Activated B cell treated with CpG ODN at 0.5 μM for 24 hours (primary cell): ENCODE results near the gene SAMD8. TPM values are rescaled to one million over a fixed set of nuclear protein-coding genes. Genes with fewer than 3 reads are reported as not detected.

Experiments used
- ATAC-seq: fragments of 200-7000 bp; cut with Tn5 transposase; one replicate; pipeline ENCODE4 v1.10.0; 2021; ENCODE audit warnings: low read depth, mild to moderate bottlenecking, moderate library complexity
- CTCF ChIA-PET: fragments of 350-600 bp; sonication (Branson Sonifier 250); formaldehyde crosslinking; loops from one replicate; lab custom pipeline; 2021; ENCODE audit warnings: antibody characterized with exemption; lab: Charles Lee
- POLR2A ChIA-PET: fragments of 350-600 bp; sonication (Branson Sonifier 250); formaldehyde crosslinking; loops from one replicate; lab custom pipeline; 2021; ENCODE audit warnings: antibody characterized with exemption; lab: Charles Lee
- DNase-seq: peaks from one replicate; pipeline ENCODE4 v3.0.0; 2022
- H3K27ac Mint-ChIP-seq: one replicate; pipeline ENCODE4 v1.8.0; 2020; ENCODE audit warnings: mixed read lengths
- H3K27me3 Mint-ChIP-seq: one replicate; pipeline ENCODE4 v1.8.0; 2021; ENCODE audit warnings: mixed read lengths
- H3K36me3 Mint-ChIP-seq: one replicate; pipeline ENCODE4 v1.8.0; 2021; ENCODE audit warnings: low read depth, mixed read lengths
- H3K4me1 Mint-ChIP-seq: one replicate; pipeline ENCODE4 v1.8.0; 2021; ENCODE audit warnings: mixed read lengths
- H3K4me3 Mint-ChIP-seq: one replicate; pipeline ENCODE4 v1.8.0; 2020; ENCODE audit warnings: mild to moderate bottlenecking, mixed read lengths
- H3K9me3 Mint-ChIP-seq: one replicate; pipeline ENCODE4 v1.8.0; 2020; ENCODE audit warnings: mixed read lengths
- intact Hi-C: fragments of 100-400 bp; cut with micrococcal nuclease; formaldehyde crosslinking; loops from one replicate; pipeline ENCODE4 v1.15.1; 2024
- total RNA-seq: library from RNA; stranded (reverse); gene quantifications from 2 replicates; pipeline ENCODE4 v1.2.3, GENCODE V29; 2022
- TF ChIP-seq, protein P1 (sequence below): fragments of 200-600 bp; IDR thresholded peaks from one replicate; pipeline ENCODE4 v1.8.0; 2022; ENCODE audit warnings: antibody characterized with exemption, mild to moderate bottlenecking

Gene SAMD8
- total RNA-seq, 1 donor from 2014 or later: 29.1 TPM

DNA sequence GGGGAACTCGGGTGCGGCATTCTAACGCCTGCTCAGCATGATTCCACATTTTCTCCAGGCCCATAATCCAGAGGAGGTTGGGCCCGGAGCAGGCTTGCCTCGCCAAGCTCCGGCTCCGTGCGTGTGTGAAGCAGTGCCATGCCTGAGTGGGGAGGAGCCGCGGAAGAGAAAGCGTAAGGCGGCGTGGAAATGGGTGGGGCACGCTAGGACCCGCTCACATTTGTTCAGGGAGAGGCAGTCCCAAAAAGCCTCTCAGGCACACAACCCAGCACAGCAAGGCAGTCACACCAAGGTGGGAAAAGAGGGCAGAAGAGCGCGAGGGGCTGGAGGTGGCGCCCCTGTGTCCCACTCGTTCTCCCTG, 98.4 kb downstream of the SAMD8 start:
- peaks cover 36% of the 10 kb centered on the region for H3K36me3 Mint-ChIP-seq
- H3K9me3 Mint-ChIP-seq: no peaks in the 10 kb centered on the region
- H3K4me1 Mint-ChIP-seq: peaks cover 27% of the 10 kb centered on the region
- ATAC-seq (peak; percentile 61), DNase-seq (no peak)
- peak overlapping the region; percentile 99 for H3K4me3 Mint-ChIP-seq
- POLR2A ChIA-PET: interaction anchor here (0.6 to 3.6 kb wide), 16 partner anchors 9 to 1437 kb away, joined by 3 to 60 read pairs (median 5); partner anchors contain the start of genes COMTD1 and SAMD8
- no peaks in the 10 kb centered on the region for H3K27me3 Mint-ChIP-seq
- intact Hi-C loops: loop anchor here (1.0 to 5.0 kb wide), 9 partner anchors 20 to 1957 kb away; partner anchors contain the start of genes AP3M1, KAT6B, MRPS16 and SAMD8
- TF ChIP-seq, protein P1, sequence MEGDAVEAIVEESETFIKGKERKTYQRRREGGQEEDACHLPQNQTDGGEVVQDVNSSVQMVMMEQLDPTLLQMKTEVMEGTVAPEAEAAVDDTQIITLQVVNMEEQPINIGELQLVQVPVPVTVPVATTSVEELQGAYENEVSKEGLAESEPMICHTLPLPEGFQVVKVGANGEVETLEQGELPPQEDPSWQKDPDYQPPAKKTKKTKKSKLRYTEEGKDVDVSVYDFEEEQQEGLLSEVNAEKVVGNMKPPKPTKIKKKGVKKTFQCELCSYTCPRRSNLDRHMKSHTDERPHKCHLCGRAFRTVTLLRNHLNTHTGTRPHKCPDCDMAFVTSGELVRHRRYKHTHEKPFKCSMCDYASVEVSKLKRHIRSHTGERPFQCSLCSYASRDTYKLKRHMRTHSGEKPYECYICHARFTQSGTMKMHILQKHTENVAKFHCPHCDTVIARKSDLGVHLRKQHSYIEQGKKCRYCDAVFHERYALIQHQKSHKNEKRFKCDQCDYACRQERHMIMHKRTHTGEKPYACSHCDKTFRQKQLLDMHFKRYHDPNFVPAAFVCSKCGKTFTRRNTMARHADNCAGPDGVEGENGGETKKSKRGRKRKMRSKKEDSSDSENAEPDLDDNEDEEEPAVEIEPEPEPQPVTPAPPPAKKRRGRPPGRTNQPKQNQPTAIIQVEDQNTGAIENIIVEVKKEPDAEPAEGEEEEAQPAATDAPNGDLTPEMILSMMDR: no peak
- H3K27ac Mint-ChIP-seq: peak overlapping the region; percentile 100
- CTCF ChIA-PET: interaction anchor here (2.0 to 3.2 kb wide), 3 partner anchors 20 to 25 kb away, joined by 13 to 20 read pairs (median 17); partner anchors contain the start of gene COMTD1

DNA sequence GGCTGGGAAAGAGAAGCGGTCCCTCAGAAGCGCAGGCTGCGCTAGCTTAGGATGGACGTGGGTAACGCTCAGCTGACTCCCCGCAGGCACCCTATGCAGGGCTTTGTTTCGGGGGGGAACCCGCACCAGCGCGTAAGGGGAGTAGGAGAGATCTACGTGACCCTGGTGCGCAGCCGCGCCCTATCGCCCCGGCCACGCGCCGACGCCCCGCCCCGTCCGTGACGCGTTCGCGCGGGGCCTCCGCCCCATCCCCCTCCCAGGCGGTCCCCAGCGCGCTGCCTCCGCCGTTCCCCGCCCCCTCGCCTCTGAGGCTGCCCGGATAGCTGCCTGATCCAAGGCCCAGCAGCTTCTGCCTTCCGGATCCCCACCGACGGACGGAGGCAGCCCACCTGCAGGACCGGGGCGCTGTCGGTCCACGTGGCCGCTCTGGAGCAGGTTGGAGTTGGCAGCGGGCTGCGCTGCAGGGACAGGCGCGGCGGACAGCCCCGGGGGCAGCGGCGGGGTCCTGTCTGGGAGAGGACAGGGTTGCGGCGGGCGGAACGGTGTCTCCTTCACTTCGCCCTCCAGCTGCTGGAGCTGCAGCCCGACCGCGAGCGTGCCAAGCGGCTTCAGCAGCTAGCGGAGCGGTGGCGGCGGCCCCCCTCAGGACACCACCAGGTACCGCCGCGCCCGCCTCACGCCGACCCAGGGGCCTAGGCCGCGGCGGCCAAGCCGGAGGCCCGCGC, 99.0 kb downstream of the SAMD8 start, which contains the start of gene VDAC2:
Gene VDAC2, plus strand, starts transcription at position 515 of the 725 bp plus-strand sequence. CDS start 363 bp downstream, outside the sequence.
- ATAC-seq (peak; percentile 89), DNase-seq (peak; percentile 98)
- no peaks in the 10 kb centered on the region for H3K27me3 Mint-ChIP-seq
- ChIA-PET CTCF (interaction anchor here (1.1 to 3.2 kb wide), 5 partner anchors 10 to 26 kb away, joined by 3 to 20 read pairs (median 13); partner anchors contain the start of gene COMTD1), POLR2A (interaction anchor here (0.6 to 3.6 kb wide), 20 partner anchors 8 to 1438 kb away, joined by 3 to 60 read pairs (median 5); partner anchors contain the start of genes COMTD1 and SAMD8)
- H3K4me1 Mint-ChIP-seq: peaks cover 27% of the 10 kb centered on the region
- TF ChIP-seq, protein P1: no peak
- peaks cover 37% of the 10 kb centered on the region for H3K36me3 Mint-ChIP-seq
- intact Hi-C loops: loop anchor here (1.0 to 5.0 kb wide), 9 partner anchors 20 to 1958 kb away; partner anchors contain the start of genes AP3M1, KAT6B, MRPS16 and SAMD8
- no peaks in the 10 kb centered on the region for H3K9me3 Mint-ChIP-seq
- H3K4me3 Mint-ChIP-seq: peak within 1 kb of the TSS; percentile 99
- peak within 1 kb of the TSS; percentile 100 for H3K27ac Mint-ChIP-seq

DNA sequence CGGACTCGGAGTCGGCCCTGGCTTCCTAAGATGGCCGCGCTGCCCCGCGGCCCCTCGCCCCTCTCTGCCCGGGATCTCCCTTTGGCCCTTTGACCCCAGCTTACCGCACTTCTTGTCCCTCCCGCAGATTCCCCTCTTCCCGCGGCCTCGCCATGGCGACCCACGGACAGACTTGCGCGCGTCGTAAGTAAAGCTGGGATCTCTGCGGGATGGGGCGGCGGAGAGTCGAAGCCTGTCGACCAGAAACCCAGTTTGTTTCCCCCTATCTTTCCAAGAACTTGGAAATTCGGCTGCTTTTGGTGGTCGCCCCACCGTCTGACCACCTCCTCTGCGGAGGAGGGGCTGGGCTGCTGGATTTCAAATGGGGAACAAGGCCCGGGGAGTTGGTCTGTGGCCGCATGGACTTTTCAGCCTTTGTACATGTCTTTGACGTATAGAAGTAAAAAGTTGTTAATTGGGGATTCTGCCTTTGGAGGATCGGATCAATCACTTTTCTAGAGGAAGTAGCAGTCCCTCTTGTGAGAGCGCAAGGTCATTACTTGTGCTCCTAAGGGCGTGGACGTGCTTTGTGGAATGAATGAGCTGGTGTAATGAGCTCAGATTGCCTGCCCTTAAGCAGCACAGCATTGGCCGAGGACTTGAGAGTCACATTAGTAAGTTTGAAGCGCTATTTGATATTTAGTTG, 99.7 kb downstream of the SAMD8 start:
- ChIA-PET POLR2A (interaction anchor here (0.6 to 3.6 kb wide), 18 partner anchors 9 to 1439 kb away, joined by 3 to 60 read pairs (median 5); partner anchors contain the start of genes COMTD1 and SAMD8), CTCF (interaction anchor here (1.1 to 3.2 kb wide), 4 partner anchors 9 to 25 kb away, joined by 3 to 20 read pairs (median 10); partner anchors contain the start of gene COMTD1)
- DNase-seq: no peak
- no peak for ATAC-seq
- Mint-ChIP-seq H3K36me3 (peaks cover 43% of the 10 kb centered on the region), H3K27ac (peak overlapping the region; percentile 100), H3K9me3 (no peaks in the 10 kb centered on the region), H3K4me1 (peaks cover 31% of the 10 kb centered on the region), H3K27me3 (no peaks in the 10 kb centered on the region), H3K4me3 (peak overlapping the region; percentile 99)
- TF ChIP-seq, protein P1: no peak
- intact Hi-C loops: loop anchor here (2.0 to 5.0 kb wide), 3 partner anchors 84 to 1958 kb away; partner anchors contain the start of gene MRPS16

DNA sequence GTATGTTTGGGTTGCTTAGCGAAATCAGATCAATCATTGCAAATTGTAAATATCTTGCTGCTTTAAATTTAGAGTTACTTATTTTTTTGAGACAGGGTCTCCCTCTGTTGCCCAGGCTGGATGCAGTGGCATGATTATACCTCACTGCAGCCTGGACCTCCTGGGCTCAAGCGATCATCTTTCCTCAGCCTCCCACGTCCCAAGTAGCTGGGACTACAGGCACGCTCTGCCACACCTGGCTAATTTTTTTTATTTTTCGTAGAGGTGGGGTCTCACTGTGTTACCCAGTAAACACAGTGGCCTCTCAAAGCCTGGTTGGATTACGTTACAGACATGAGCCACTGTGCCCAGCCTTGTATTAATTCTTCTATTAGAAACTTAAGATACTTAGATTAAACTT, 100.9 kb downstream of the SAMD8 start:
- DNase-seq (no peak), ATAC-seq (no peak)
- Mint-ChIP-seq H3K4me1 (peaks cover 32% of the 10 kb centered on the region), H3K27ac (no peak overlapping the region), H3K4me3 (peak overlapping the region; percentile 61), H3K36me3 (peaks cover 50% of the 10 kb centered on the region), H3K27me3 (no peaks in the 10 kb centered on the region), H3K9me3 (no peaks in the 10 kb centered on the region)
- intact Hi-C loops: loop anchor here (5.0 kb wide), 1 partner anchor 85 kb away; no protein-coding TSS in a partner anchor
- CTCF ChIA-PET: interaction anchor here (1.5 kb wide), 1 partner anchor 18 kb away, joined by 7 read pairs; no protein-coding TSS in a partner anchor
- TF ChIP-seq, protein P1: no peak
- POLR2A ChIA-PET: interaction anchor here (1.0 to 3.6 kb wide), 5 partner anchors 19 to 101 kb away, joined by 3 to 60 read pairs (median 26); partner anchors contain the start of genes COMTD1 and SAMD8
